Prostate gland (tissue), 2 donors: Measurements from ENCODE around the gene C11orf97. TPM values are rescaled to one million over a fixed set of nuclear protein-coding genes. Genes with fewer than 3 reads are reported as not detected.

Experiments used
- DNase-seq: peaks from one replicate; pipeline ENCODE4 v3.0.0-alpha.2; 2019; ENCODE audit warnings: low spot score
- H3K27ac ChIP-seq, 2 donors: fragments of 200-600 bp; sonication (generic); 2 replicates each; pipeline ENCODE4 v1.5.1; 2017 to 2019
- H3K27me3 ChIP-seq: fragments of 200-600 bp; sonication (generic); replicated peaks from 2 replicates; pipeline ENCODE4 v1.5.1; 2019; ENCODE audit not compliant: insufficient read depth
- H3K36me3 ChIP-seq, 2 donors: fragments of 200-600 bp; sonication (generic); 1 replicate in 1 of 2; 2 replicates in 1 of 2; pipeline versions ENCODE4 v1.5.1 to v1.8.1; 2017 to 2019
- H3K4me1 ChIP-seq: fragments of 200-600 bp; sonication (generic); replicated peaks from 2 replicates; pipeline ENCODE4 v1.5.1; 2019
- H3K4me3 ChIP-seq, 2 donors: fragments of 200-600 bp; sonication (generic); 2 replicates each; pipeline ENCODE4 v1.5.1; 2017 to 2019
- H3K9me3 ChIP-seq: fragments of 200-600 bp; sonication (generic); 2 replicates; pipeline ENCODE4 v1.5.1; 2017
- POLR2A ChIP-seq: fragments of 450-650 bp; IDR thresholded peaks from one replicate; pipeline ENCODE4 v1.6.1; 2016; ENCODE audit warnings: antibody characterized with exemption, mild to moderate bottlenecking
- POLR2AphosphoS5 ChIP-seq: sonication (generic); formaldehyde crosslinking; IDR thresholded peaks from one replicate; pipeline ENCODE4 v1.6.1; 2017; ENCODE audit warnings: antibody characterized with exemption
- WGBS: methylation state at CpG from one replicate; pipeline ENCODE4 v1.1.5; 2018; 5-methylcytosine and 5-hydroxymethylcytosine counted together
- intact Hi-C: fragments of 100-400 bp; cut with DNase I; formaldehyde crosslinking; loops from one replicate; pipeline ENCODE4 v1.14.2; 2022
- total RNA-seq, 2 donors: library from RNA; depleted of rRNA; stranded (reverse); fragments of >200 nt; gene quantifications; one replicate each; pipeline ENCODE4 v1.1.0, GENCODE V29; 2016
- TF ChIP-seq, protein P1 (sequence below), 4 experiments: fragments of 200-600 bp in 2 of 4; fragments of 450-650 bp in 2 of 4; sonication (generic) in 2 of 4; IDR thresholded peaks; 1 replicate in 3 of 4; 2 replicates in 1 of 4; pipeline ENCODE4 v1.5.1; 2016 to 2019; ENCODE audit warnings: antibody characterized with exemption in 4 of 4, mild to moderate bottlenecking in 2 of 4, moderate library complexity in 2 of 4

Gene C11orf97
- total RNA-seq, 2 donors from 2014 or later = not detected

DNA sequence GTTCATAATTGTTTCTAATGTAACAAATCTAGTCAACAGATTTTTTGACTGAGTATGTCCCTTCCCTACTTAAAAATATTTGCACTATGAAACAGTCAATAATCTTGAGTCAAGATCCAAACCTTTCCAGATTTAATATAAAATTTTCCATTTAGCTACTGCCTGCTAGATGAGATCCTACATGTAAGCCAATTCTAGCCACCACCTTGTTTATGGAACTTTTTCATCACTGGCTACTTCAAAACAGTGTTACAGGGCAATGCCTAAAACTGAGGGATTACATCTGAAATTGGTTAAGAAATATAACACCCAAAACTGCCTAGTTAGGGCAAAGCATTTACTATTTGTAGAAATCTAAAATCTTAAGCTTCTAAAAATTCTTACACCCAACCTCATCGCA, 20.9 kb downstream of the C11orf97 start:
- Histone ChIP-seq H3K27me3 (no peaks in the 10 kb centered on the region), H3K36me3 (no peaks in the 10 kb centered on the region), H3K4me1 (no peaks in the 10 kb centered on the region), H3K27ac (no peak overlapping the region), H3K4me3 (no peak overlapping the region), H3K9me3 (no peaks in the 10 kb centered on the region)
- intact Hi-C loops = no loop called here
- 94% methylated on average over 1 of the region's 1 CpG for WGBS
- TF ChIP-seq POLR2AphosphoS5 = no peak
- TF ChIP-seq, protein P1, sequence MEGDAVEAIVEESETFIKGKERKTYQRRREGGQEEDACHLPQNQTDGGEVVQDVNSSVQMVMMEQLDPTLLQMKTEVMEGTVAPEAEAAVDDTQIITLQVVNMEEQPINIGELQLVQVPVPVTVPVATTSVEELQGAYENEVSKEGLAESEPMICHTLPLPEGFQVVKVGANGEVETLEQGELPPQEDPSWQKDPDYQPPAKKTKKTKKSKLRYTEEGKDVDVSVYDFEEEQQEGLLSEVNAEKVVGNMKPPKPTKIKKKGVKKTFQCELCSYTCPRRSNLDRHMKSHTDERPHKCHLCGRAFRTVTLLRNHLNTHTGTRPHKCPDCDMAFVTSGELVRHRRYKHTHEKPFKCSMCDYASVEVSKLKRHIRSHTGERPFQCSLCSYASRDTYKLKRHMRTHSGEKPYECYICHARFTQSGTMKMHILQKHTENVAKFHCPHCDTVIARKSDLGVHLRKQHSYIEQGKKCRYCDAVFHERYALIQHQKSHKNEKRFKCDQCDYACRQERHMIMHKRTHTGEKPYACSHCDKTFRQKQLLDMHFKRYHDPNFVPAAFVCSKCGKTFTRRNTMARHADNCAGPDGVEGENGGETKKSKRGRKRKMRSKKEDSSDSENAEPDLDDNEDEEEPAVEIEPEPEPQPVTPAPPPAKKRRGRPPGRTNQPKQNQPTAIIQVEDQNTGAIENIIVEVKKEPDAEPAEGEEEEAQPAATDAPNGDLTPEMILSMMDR (IDR thresholded peaks at IDR 0.05) = no peak
- TF ChIP-seq POLR2A = no peak
- no peak for DNase-seq

DNA sequence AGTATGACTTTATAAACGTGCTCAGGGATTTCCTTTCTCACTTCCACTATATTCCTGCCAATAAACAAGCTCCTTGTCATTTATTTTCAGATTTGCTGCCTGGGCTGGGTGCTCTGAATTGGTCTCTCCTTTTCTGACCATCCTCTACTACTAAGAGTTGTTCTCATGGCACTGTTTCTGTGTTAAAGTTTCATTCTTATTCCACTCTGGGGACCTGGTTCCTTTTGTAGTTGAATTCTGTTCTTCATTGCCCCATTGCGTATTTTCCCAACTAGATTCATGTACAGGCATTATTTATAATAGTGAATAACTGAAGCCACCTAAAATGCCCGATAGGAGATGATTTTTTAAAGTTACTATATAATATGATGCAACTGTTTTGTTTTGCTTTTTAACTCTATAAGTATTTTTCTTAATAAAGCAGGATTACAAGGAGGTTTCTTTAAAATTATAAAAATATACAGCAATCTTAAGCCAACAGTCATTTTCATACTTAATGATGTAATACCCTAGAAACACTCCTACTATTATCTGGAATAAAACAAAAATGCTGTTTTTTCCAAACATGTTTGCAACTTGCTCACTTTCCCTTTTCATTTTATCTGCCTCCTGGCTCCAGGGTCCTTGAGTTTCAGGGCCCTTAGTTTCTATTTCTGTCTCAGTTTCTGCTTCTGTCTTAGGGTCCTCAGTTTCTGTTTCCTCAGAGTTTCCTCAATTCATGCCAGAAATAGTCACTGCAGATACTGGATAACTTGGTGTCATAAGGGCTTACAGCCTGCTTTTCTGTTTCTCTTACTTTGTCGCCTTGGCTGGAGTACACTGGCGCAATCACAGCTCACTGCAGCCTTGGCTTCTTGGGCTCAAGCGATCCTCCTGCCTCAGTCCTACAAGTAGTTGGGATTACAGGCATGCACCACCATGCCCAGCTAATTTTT, 21.7 kb downstream of the C11orf97 start:
- Histone ChIP-seq H3K27me3 (no peaks in the 10 kb centered on the region), H3K4me3 (no peak overlapping the region), H3K9me3 (no peaks in the 10 kb centered on the region), H3K27ac (no peak overlapping the region), H3K36me3 (no peaks in the 10 kb centered on the region), H3K4me1 (no peaks in the 10 kb centered on the region)
- no peak for DNase-seq
- intact Hi-C loops = no loop called here
- TF ChIP-seq POLR2A = no peak
- TF ChIP-seq POLR2AphosphoS5 = no peak
- TF ChIP-seq, protein P1 (IDR thresholded peaks at IDR 0.05) = no peak
- WGBS = 79% methylated on average over 6 of the region's 6 CpGs

DNA sequence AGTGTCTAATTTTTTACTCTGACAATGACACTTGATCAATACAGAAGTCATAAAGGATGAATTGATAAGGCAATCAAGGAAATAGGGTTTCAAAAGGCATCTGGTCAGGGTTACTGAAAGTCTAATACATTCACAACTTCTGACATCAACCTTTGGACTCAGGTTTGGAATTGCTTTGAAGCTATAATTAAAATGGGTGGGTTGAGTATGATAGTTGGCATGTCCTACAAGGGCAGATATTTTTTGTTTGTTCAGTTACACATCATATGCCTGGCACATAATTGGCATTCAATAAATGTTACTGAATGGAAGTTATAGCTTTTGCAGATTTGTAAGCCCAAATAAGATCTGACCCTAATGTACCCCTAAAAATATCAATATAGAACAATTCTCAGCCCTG, 24.1 kb downstream of the C11orf97 start:
- intact Hi-C loops = no loop called here
- Histone ChIP-seq H3K36me3 (no peaks in the 10 kb centered on the region), H3K4me1 (no peaks in the 10 kb centered on the region), H3K27ac (no peak overlapping the region), H3K27me3 (no peaks in the 10 kb centered on the region), H3K9me3 (no peaks in the 10 kb centered on the region), H3K4me3 (no peak overlapping the region)
- TF ChIP-seq POLR2A (no peak), POLR2AphosphoS5 (no peak)
- TF ChIP-seq, protein P1 (IDR thresholded peaks at IDR 0.05) = no peak
- no peak for DNase-seq

DNA sequence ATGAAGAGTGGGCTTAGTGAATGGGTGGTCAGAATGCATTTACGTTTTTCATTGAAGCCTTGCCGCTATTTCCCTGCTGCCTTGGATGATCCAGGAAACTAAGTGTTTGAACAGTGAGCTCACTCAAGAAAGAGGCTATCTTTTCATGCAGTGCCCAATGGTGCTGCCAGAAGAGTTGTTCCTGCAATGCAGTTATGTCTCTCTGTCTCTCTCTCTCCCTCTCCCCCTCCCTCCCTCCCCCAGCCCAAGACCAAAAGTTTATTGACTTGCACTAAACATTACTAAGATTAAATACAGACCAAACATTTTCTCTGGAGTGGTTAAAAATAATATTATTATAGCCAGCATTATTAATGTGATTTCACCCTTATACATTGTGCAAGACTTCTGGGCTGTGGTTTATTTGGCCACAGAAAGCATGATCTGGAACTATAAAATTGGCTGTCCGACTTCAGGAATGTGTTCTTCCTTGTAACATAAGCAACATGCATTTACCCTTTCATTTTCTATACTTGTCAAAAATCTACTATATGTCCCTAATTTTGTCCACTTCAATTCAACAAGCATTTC, 24.9 kb downstream of the C11orf97 start:
- H3K9me3 ChIP-seq = no peaks in the 10 kb centered on the region
- H3K4me3 ChIP-seq = no peak overlapping the region
- H3K4me1 ChIP-seq = no peaks in the 10 kb centered on the region
- no peaks in the 10 kb centered on the region for H3K36me3 ChIP-seq
- WGBS = 37% methylated on average over 3 of the region's 3 CpGs
- no peak overlapping the region for H3K27ac ChIP-seq
- DNase-seq = no peak
- intact Hi-C loops = no loop called here
- H3K27me3 ChIP-seq = no peaks in the 10 kb centered on the region
- TF ChIP-seq POLR2AphosphoS5 (no peak), POLR2A (no peak)
- TF ChIP-seq, protein P1 (IDR thresholded peaks at IDR 0.05) = no peak
